PC-3 (cell line): ENCODE data around the gene MBD6. TPM values are rescaled to one million over a fixed set of nuclear protein-coding genes. Genes with fewer than 3 reads are reported as not detected.
A peak's percentile ranks its signal among the peaks of the same experiment; 100 is the strongest.

ENCODE experiments used
- ATAC-seq: fragments of 200-7000 bp; cut with Tn5 transposase; 2 replicates; pipeline ENCODE4 v1.9.1; 2020; ENCODE audit warnings: mild to moderate bottlenecking, moderate library complexity
- BruUV-seq: library from RNA; stranded (reverse); fragments of 400-500 nt; replicated peaks from 2 replicates; lab custom pipeline; 2021; lab: Mats Ljungman, UMichigan
- CTCF ChIA-PET: fragments of 300-600 bp; sonication (Branson Sonifier 250); formaldehyde crosslinking; loops from one replicate; lab custom pipeline; 2022; ENCODE audit warnings: antibody characterized with exemption; lab: Charles Lee
- POLR2A ChIA-PET: fragments of 300-600 bp; sonication (Branson Sonifier 250); formaldehyde crosslinking; loops from one replicate; lab custom pipeline; 2022; ENCODE audit warnings: antibody characterized with exemption; ENCODE audit not compliant: unreplicated experiment; lab: Charles Lee
- DNase-seq: peaks from one replicate; pipeline ENCODE4 v3.0.0-alpha.2; 2015
- H2AFZ ChIP-seq: fragments of 300-600 bp; sonication (generic); 2 replicates; pipeline ENCODE4 v1.6.0; 2016; ENCODE audit warnings: antibody characterized with exemption, low read length
- H3F3A ChIP-seq: fragments of 300-600 bp; sonication (generic); one replicate; pipeline ENCODE4 v1.6.0; 2017; ENCODE audit warnings: antibody characterized with exemption, low read length, control low read depth, mild to moderate bottlenecking; ENCODE audit not compliant: unreplicated experiment
- H3K27ac ChIP-seq: fragments of 300-600 bp; sonication (generic); 2 replicates; pipeline ENCODE4 v1.5.1; 2016; ENCODE audit warnings: mild to moderate bottlenecking, low read length
- H3K27me3 ChIP-seq: fragments of 300-600 bp; sonication (generic); 2 replicates; pipeline ENCODE4 v1.6.1; 2016; ENCODE audit warnings: low read length, mixed read lengths
- H3K36me3 ChIP-seq: fragments of 300-600 bp; sonication (generic); 2 replicates; pipeline ENCODE4 v1.6.1; 2016; ENCODE audit warnings: low read depth, mixed run types, low read length, mixed read lengths
- H3K4me1 ChIP-seq: fragments of 300-600 bp; sonication (generic); 2 replicates; pipeline ENCODE4 v1.5.1; 2016; ENCODE audit warnings: low read length; ENCODE audit not compliant: insufficient read depth
- H3K4me2 ChIP-seq: fragments of 300-600 bp; sonication (generic); 2 replicates; pipeline ENCODE4 v1.6.0; 2016; ENCODE audit warnings: low read length
- H3K4me3 ChIP-seq: fragments of 300-600 bp; sonication (generic); 2 replicates; pipeline ENCODE4 v1.5.1; 2016; ENCODE audit warnings: mild to moderate bottlenecking, low read length, mixed read lengths
- H3K79me2 ChIP-seq: fragments of 300-600 bp; sonication (generic); 2 replicates; pipeline ENCODE4 v1.6.1; 2017; ENCODE audit warnings: low read length, mixed read lengths
- H3K9ac ChIP-seq: fragments of 300-600 bp; sonication (generic); 2 replicates; pipeline ENCODE4 v1.6.0; 2016; ENCODE audit warnings: mild to moderate bottlenecking, low read length
- H3K9me2 ChIP-seq: fragments of 300-600 bp; sonication (generic); replicated peaks from 2 replicates; pipeline ENCODE4 v1.6.1; 2016; ENCODE audit warnings: mixed run types, low read length, mixed read lengths
- H3K9me3 ChIP-seq: fragments of 300-600 bp; sonication (generic); 2 replicates; pipeline ENCODE4 v1.6.1; 2016; ENCODE audit warnings: low read length, mixed read lengths
- H4K20me1 ChIP-seq: fragments of 300-600 bp; sonication (generic); 2 replicates; pipeline ENCODE4 v1.6.1; 2016; ENCODE audit warnings: low read length, mixed read lengths
- EZH2phosphoT487 ChIP-seq: fragments of 300-600 bp; sonication (generic); IDR thresholded peaks from 2 replicates; pipeline ENCODE4 v1.6.1; 2018; ENCODE audit warnings: mild to moderate bottlenecking, antibody characterized with exemption, low read length, borderline replicate concordance
- intact Hi-C: fragments of 100-400 bp; cut with micrococcal nuclease; formaldehyde crosslinking; loops from 2 replicates; pipeline ENCODE4 v1.9.0; 2023
- total RNA-seq: library from RNA; depleted of rRNA; stranded (reverse); fragments of >200 nt; gene quantifications from 2 replicates; pipeline ENCODE4 v1.2.3, GENCODE V29; 2014
- TF ChIP-seq, protein P1 (sequence below): fragments of 300-600 bp; sonication (generic); conservative IDR thresholded peaks from 2 replicates; pipeline ENCODE4 v1.5.1; 2017; ENCODE audit warnings: antibody characterized with exemption, low read depth, mild to moderate bottlenecking, low read length

MBD6 gene
- total RNA-seq, 1 experiment from 2014 or later, result 13.2 TPM

DNA sequence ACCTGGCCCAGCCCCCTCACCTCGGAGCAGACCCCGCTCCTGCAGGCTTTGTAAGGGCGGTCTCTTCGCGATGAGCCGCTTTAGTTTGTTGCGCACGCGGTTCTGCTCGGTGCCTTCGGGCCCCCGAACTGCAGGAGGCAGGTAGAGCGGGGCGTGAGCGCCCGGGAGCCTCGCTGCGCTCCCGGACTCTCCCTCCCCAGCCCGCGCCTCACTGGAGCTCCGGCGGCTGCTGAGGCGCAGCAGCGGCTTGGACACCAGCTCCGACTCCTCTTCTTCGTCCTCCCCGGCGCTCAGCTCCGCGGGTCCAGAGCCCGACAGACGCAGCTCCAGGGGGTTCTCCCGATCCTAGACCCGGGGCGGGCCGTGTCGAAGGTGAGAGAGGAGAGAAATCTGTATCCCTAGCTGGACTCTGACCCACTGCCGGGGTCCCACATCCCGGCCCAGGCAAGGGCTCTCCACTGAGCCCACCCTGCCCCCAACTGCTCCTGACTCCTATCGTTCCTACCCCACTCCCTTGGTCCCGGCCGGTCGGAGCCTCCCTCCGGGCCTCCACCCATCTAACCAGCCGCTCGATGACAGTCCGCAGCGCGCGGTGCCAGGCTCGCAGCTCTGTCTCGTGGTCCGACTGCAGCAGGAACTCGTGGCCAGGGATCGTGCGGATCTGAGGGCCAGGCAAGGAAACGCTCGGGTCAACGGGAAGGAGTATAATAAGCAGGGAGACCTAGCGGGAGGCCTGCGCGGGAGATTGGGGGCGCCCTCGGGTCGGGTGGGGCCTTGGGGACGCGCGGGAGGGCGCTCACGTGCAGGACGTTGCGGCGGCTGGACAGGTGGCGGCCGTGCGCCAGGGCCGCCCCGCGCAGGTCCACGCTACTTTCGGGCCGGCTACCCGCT, 47.1 kb upstream of the MBD6 start:
- BruUV-seq, result no TSS peak
- no peak overlapping the region for H3K27ac ChIP-seq
- TF ChIP-seq EZH2phosphoT487, result no peak
- TF ChIP-seq, protein P1, sequence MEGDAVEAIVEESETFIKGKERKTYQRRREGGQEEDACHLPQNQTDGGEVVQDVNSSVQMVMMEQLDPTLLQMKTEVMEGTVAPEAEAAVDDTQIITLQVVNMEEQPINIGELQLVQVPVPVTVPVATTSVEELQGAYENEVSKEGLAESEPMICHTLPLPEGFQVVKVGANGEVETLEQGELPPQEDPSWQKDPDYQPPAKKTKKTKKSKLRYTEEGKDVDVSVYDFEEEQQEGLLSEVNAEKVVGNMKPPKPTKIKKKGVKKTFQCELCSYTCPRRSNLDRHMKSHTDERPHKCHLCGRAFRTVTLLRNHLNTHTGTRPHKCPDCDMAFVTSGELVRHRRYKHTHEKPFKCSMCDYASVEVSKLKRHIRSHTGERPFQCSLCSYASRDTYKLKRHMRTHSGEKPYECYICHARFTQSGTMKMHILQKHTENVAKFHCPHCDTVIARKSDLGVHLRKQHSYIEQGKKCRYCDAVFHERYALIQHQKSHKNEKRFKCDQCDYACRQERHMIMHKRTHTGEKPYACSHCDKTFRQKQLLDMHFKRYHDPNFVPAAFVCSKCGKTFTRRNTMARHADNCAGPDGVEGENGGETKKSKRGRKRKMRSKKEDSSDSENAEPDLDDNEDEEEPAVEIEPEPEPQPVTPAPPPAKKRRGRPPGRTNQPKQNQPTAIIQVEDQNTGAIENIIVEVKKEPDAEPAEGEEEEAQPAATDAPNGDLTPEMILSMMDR, result no peak
- ATAC-seq, result peak; percentile 28
- CTCF ChIA-PET, result interaction anchor here (0.8 kb wide), 1 partner anchor 233 kb away, joined by 4 read pairs; no protein-coding TSS in a partner anchor
- no peaks in the 10 kb centered on the region for H3K9me2 ChIP-seq
- H2AFZ ChIP-seq, result peak overlapping the region; percentile 46; the same call in 1 of the 2 replicates
- no peaks in the 10 kb centered on the region for H3K79me2 ChIP-seq
- H3K4me1 ChIP-seq, result no peaks in the 10 kb centered on the region
- no peaks in the 10 kb centered on the region for H3K9me3 ChIP-seq
- no peaks in the 10 kb centered on the region for H4K20me1 ChIP-seq
- peak overlapping the region; percentile 22; the same call in 1 of the 2 replicates for H3K4me2 ChIP-seq
- H3K36me3 ChIP-seq, result no peaks in the 10 kb centered on the region
- H3K27me3 ChIP-seq, result peaks cover 57% of the 10 kb centered on the region
- DNase-seq, result no peak
- no peak overlapping the region for H3K4me3 ChIP-seq
- H3F3A ChIP-seq, result no peaks in the 10 kb centered on the region
- POLR2A ChIA-PET, result interaction anchor here (0.6 to 0.7 kb wide), 2 partner anchors 12 to 23 kb away, joined by 3 read pairs; no protein-coding TSS in a partner anchor
- H3K9ac ChIP-seq, result no peak overlapping the region
- intact Hi-C loops, result no loop called here

DNA sequence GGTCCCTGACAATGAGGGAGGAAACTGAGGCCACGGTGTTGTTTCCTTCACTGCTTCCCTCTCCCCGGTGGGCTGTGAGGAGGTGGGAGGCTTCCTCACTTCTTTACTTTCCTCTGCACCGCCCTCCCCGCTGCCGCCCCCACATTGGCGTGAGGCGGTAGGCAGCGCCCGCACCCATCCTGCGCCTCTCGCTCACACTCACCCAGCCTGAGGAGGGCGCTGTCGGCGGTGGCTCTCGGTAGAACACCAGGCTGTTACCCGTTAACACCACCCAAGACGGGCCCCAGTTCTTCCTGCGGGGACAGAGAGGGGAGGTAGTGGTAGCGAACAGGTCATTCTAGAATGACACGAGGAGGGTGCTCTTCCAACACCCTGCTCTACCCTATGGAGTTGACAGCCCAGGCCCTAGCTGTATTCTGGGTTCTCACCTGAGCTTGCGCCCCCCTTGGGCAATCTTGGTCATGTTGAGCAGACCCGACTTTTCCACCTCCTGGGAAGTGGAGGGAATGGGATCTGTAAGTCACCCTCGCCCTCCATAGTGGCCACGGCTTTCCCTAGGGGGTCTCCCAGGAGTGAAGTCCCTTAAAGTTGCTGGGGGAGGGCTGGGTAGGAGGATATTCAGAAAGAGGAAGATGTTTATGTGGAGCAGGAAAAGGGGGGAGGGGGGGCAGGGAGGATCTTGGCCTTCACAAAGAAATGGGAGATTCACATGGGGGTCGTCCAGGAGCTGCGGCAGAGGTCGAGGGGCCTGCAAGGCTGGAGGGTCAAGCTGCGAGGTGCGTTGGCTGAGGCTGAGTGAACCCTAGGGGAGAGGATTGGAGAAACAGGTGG, 46.2 kb upstream of the MBD6 start:
- no TSS peak for BruUV-seq
- Histone ChIP-seq H3K36me3 (no peaks in the 10 kb centered on the region), H3K27ac (no peak overlapping the region), H4K20me1 (no peaks in the 10 kb centered on the region), H3K9ac (no peak overlapping the region), H3K27me3 (peaks cover 55% of the 10 kb centered on the region), H3K4me3 (no peak overlapping the region), H3F3A (no peaks in the 10 kb centered on the region), H3K4me1 (no peaks in the 10 kb centered on the region), H2AFZ (no peak overlapping the region), H3K9me3 (no peaks in the 10 kb centered on the region), H3K9me2 (no peaks in the 10 kb centered on the region), H3K79me2 (no peaks in the 10 kb centered on the region), H3K4me2 (peak overlapping the region; percentile 22; the same call in 1 of the 2 replicates)
- TF ChIP-seq EZH2phosphoT487, result no peak
- TF ChIP-seq, protein P1, result 0 out of 2 replicates have a peak, but pooled peaks have one; percentile 16
- CTCF ChIA-PET, result no interaction called here
- DNase-seq, result no peak
- POLR2A ChIA-PET, result no interaction called here
- ATAC-seq, result no peak
- intact Hi-C loops, result no loop called here
